BLaER1 treated with 17β-estradiol and CSF1 and Interleukin-3, amounts not matched to agents 10 nM and 100 nM (cell line): ENCODE data around the gene PHKA2.

Source experiments
- H3K27ac ChIP-seq, 11 experiments: shearing (Covaris generic); formaldehyde crosslinking; 2 replicates each; pipeline ENCODE4 v1.8.1; 2022
- H3K27me3 ChIP-seq, 11 experiments: shearing (Covaris generic); formaldehyde crosslinking; 2 replicates each; pipeline ENCODE4 v1.8.1; 2022
- H3K36me3 ChIP-seq, 11 experiments: shearing (Covaris generic); formaldehyde crosslinking; 2 replicates each; pipeline ENCODE4 v1.8.1; 2022
- H3K4me1 ChIP-seq, 10 experiments: shearing (Covaris generic); formaldehyde crosslinking; 2 replicates each; pipeline ENCODE4 v1.8.1; 2022
- H3K4me2 ChIP-seq, 11 experiments: shearing (Covaris generic); formaldehyde crosslinking; 2 replicates each; pipeline ENCODE4 v1.8.1; 2022
- H3K4me3 ChIP-seq, 10 experiments: shearing (Covaris generic); formaldehyde crosslinking; 2 replicates each; pipeline ENCODE4 v1.8.1; 2022
- H3K9ac ChIP-seq, 11 experiments: shearing (Covaris generic); formaldehyde crosslinking; 2 replicates each; pipeline ENCODE4 v1.8.1; 2022
- H3K9me3 ChIP-seq, 11 experiments: shearing (Covaris generic); formaldehyde crosslinking; replicated peaks in 1 of 11; 2 replicates each; pipeline ENCODE4 v1.8.1; 2022
- H4K20me1 ChIP-seq, 11 experiments: shearing (Covaris generic); formaldehyde crosslinking; 2 replicates each; pipeline ENCODE4 v1.8.1; 2022
- Cebpa-rat ChIP-seq, 11 experiments: shearing (Covaris generic); IDR thresholded peaks; 2 replicates each; pipeline ENCODE4 v1.8.1; 2022

The PHKA2 gene

GRCh38 chrX:18883234-18883960 is 100.5 kb downstream of the PHKA2 start:
- Histone ChIP-seq H3K27ac (no peak overlapping the region), H3K4me3 (no peak overlapping the region), H3K9me3 (peaks cover 0 to 8% (median 0%) of the 10 kb centered on the region in 11 experiments; a peak in 2 of 22 replicates), H3K4me2 (no peak overlapping the region), H3K27me3 (peaks cover 45 to 93% (median 81%) of the 10 kb centered on the region in 11 experiments), H4K20me1 (peaks cover 0 to 8% (median 0%) of the 10 kb centered on the region in 11 experiments; a peak in 4 of 22 replicates), H3K36me3 (no peaks in the 10 kb centered on the region), H3K9ac (no peak overlapping the region), H3K4me1 (peaks cover 19 to 39% (median 37%) of the 10 kb centered on the region in 10 experiments)
- no peak for TF ChIP-seq Cebpa-rat (IDR thresholded peaks at IDR 0.05)

GRCh38 chrX:18879144-18879543 is 104.8 kb downstream of the PHKA2 start:
- Histone ChIP-seq H3K4me3 (no peak overlapping the region), H3K4me2 (no peak overlapping the region), H3K27ac (no peak overlapping the region), H3K9ac (no peak overlapping the region), H3K27me3 (peaks cover 33 to 88% (median 74%) of the 10 kb centered on the region in 11 experiments; a peak in 21 of 22 replicates), H4K20me1 (peaks cover 0 to 7% (median 0%) of the 10 kb centered on the region in 11 experiments; a peak in 3 of 22 replicates), H3K9me3 (peaks cover 0 to 8% (median 0%) of the 10 kb centered on the region in 11 experiments; a peak in 2 of 22 replicates), H3K36me3 (no peaks in the 10 kb centered on the region), H3K4me1 (no peaks in the 10 kb centered on the region)
- TF ChIP-seq Cebpa-rat (IDR thresholded peaks at IDR 0.05): no peak

GRCh38 chrX:18877469-18877868 is 106.4 kb downstream of the PHKA2 start:
- H3K27me3 ChIP-seq: peaks cover 28 to 76% (median 61%) of the 10 kb centered on the region in 11 experiments; a peak in 21 of 22 replicates
- H3K4me3 ChIP-seq: no peak overlapping the region
- peaks cover 0 to 4% (median 0%) of the 10 kb centered on the region in 11 experiments; a peak in 2 of 22 replicates for H3K9me3 ChIP-seq
- no peaks in the 10 kb centered on the region for H3K36me3 ChIP-seq
- H4K20me1 ChIP-seq: peaks cover 0 to 7% (median 0%) of the 10 kb centered on the region in 11 experiments; a peak in 3 of 22 replicates
- H3K4me1 ChIP-seq: peaks cover 0 to 13% (median 0%) of the 10 kb centered on the region in 10 experiments; a peak in 5 of 20 replicates
- TF ChIP-seq Cebpa-rat (IDR thresholded peaks at IDR 0.05): no peak
- H3K27ac ChIP-seq: no peak overlapping the region
- H3K9ac ChIP-seq: no peak overlapping the region
- H3K4me2 ChIP-seq: no peak overlapping the region

GRCh38 chrX:18875256-18875878 is 108.5 kb downstream of the PHKA2 start:
- Histone ChIP-seq H3K4me3 (no peak overlapping the region), H3K4me1 (peaks cover 0 to 14% (median 0%) of the 10 kb centered on the region in 10 experiments; a peak in 5 of 20 replicates), H3K27ac (no peak overlapping the region), H3K4me2 (no peak overlapping the region), H3K27me3 (peaks cover 28 to 71% (median 58%) of the 10 kb centered on the region in 11 experiments; a peak in 21 of 22 replicates), H3K9ac (no peak overlapping the region), H4K20me1 (peaks cover 0 to 7% (median 0%) of the 10 kb centered on the region in 11 experiments; a peak in 3 of 22 replicates), H3K9me3 (no peaks in the 10 kb centered on the region), H3K36me3 (no peaks in the 10 kb centered on the region)
- TF ChIP-seq Cebpa-rat (IDR thresholded peaks at IDR 0.05): no peak

GRCh38 chrX:18874560-18875255 is 109.2 kb downstream of the PHKA2 start:
- H3K4me2 ChIP-seq: no peak overlapping the region
- H3K27ac ChIP-seq: no peak overlapping the region
- peaks cover 0 to 14% (median 0%) of the 10 kb centered on the region in 10 experiments; a peak in 5 of 20 replicates for H3K4me1 ChIP-seq
- H3K27me3 ChIP-seq: peaks cover 26 to 64% (median 52%) of the 10 kb centered on the region in 11 experiments; a peak in 21 of 22 replicates
- H3K9ac ChIP-seq: no peak overlapping the region
- H3K4me3 ChIP-seq: no peak overlapping the region
- no peaks in the 10 kb centered on the region for H3K9me3 ChIP-seq
- no peak for TF ChIP-seq Cebpa-rat (IDR thresholded peaks at IDR 0.05)
- H3K36me3 ChIP-seq: no peaks in the 10 kb centered on the region
- H4K20me1 ChIP-seq: peaks cover 0 to 7% (median 0%) of the 10 kb centered on the region in 11 experiments; a peak in 3 of 22 replicates

- Histone ChIP-seq H3K9me3 (no peaks in the 10 kb centered on the region), H3K36me3 (no peaks in the 10 kb centered on the region), H3K4me3 (no peak overlapping the region), H3K27me3 (peaks cover 22 to 55% (median 45%) of the 10 kb centered on the region in 11 experiments; a peak in 21 of 22 replicates), H4K20me1 (peaks cover 0 to 7% (median 0%) of the 10 kb centered on the region in 11 experiments; a peak in 3 of 22 replicates), H3K27ac (no peak overlapping the region), H3K4me1 (peaks cover 0 to 14% (median 0%) of the 10 kb centered on the region in 10 experiments; a peak in 5 of 20 replicates), H3K4me2 (peak overlapping the region in 1 of 11 experiments; percentile 50; a peak in 1 of 22 replicates), H3K9ac (no peak overlapping the region)
- no peak for TF ChIP-seq Cebpa-rat (IDR thresholded peaks at IDR 0.05)
Observed at GRCh38 chrX:18873836-18874235, 110.1 kb downstream of the PHKA2 start.

- Histone ChIP-seq H4K20me1 (peaks cover 0 to 7% (median 0%) of the 10 kb centered on the region in 11 experiments; a peak in 2 of 22 replicates), H3K36me3 (no peaks in the 10 kb centered on the region), H3K27ac (no peak overlapping the region), H3K4me1 (peaks cover 0 to 14% (median 0%) of the 10 kb centered on the region in 10 experiments; a peak in 5 of 20 replicates), H3K9me3 (no peaks in the 10 kb centered on the region), H3K4me2 (peak overlapping the region in 3 of 11 experiments; percentile 31 to 65 (median 50); a peak in 5 of 22 replicates), H3K9ac (no peak overlapping the region), H3K27me3 (peaks cover 22 to 52% (median 39%) of the 10 kb centered on the region in 11 experiments; a peak in 21 of 22 replicates), H3K4me3 (no peak overlapping the region)
- no peak for TF ChIP-seq Cebpa-rat (IDR thresholded peaks at IDR 0.05)
Observed at GRCh38 chrX:18873189-18873791, 110.6 kb downstream of the PHKA2 start.

GRCh38 chrX:18872621-18873020 is 111.3 kb downstream of the PHKA2 start:
- H3K4me2 ChIP-seq: peak overlapping the region in 3 of 11 experiments; percentile 31 to 65 (median 50); a peak in 5 of 22 replicates
- H3K27me3 ChIP-seq: peaks cover 20 to 49% (median 33%) of the 10 kb centered on the region in 11 experiments; a peak in 21 of 22 replicates
- no peaks in the 10 kb centered on the region for H3K36me3 ChIP-seq
- peaks cover 0 to 14% (median 0%) of the 10 kb centered on the region in 10 experiments; a peak in 5 of 20 replicates for H3K4me1 ChIP-seq
- no peak overlapping the region for H3K27ac ChIP-seq
- peaks cover 0 to 7% (median 0%) of the 10 kb centered on the region in 11 experiments; a peak in 2 of 22 replicates for H4K20me1 ChIP-seq
- H3K4me3 ChIP-seq: no peak overlapping the region
- TF ChIP-seq Cebpa-rat (IDR thresholded peaks at IDR 0.05): no peak
- H3K9ac ChIP-seq: no peak overlapping the region; a peak in 1 of 22 replicates
- H3K9me3 ChIP-seq: no peaks in the 10 kb centered on the region
